H1 (cell line): Measurements from ENCODE around the gene NUAK1. TPM values are rescaled to one million over a fixed set of nuclear protein-coding genes. Genes with fewer than 3 reads are reported as not detected.

ENCODE experiments used
- GABPA ChIP-seq: IDR thresholded peaks from 2 replicates; pipeline ENCODE4 v1.6.1; 2011; ENCODE audit warnings: mild to moderate bottlenecking, low read length, moderate library complexity, borderline replicate concordance; ENCODE audit not compliant: insufficient read depth
- SIN3A ChIP-seq, 2 experiments: IDR thresholded peaks in 1 of 2; conservative IDR thresholded peaks in 1 of 2; 2 replicates each; pipeline ENCODE4 v1.6.1; 2011 to 2012; ENCODE audit warnings: low read length in 2 of 2, improper control_type of control experiment in 1 of 2, low read depth in 1 of 2, mild to moderate bottlenecking in 1 of 2
- SIRT6 ChIP-seq: IDR thresholded peaks from one replicate; pipeline ENCODE4 v1.7.1; 2012; ENCODE audit warnings: low read length, inconsistent platforms
- polyA plus RNA-seq, 7 experiments: library from polyadenylated mRNA; depleted of rRNA in 3 of 7; stranded (reverse) in 5 of 7; unstranded in 2 of 7; fragments of >200 nt in 5 of 7; fragments of 200-250 nt in 2 of 7; gene quantifications; 1 replicate in 5 of 7; 2 replicates in 1 of 7; 4 replicates in 1 of 7; pipeline versions ENCODE4 v1.2.1 to v1.2.3, GENCODE V29; 2011 to 2013; ENCODE audit warnings: missing spikeins in 2 of 7, mixed read lengths in 2 of 7
- total RNA-seq: library from RNA; stranded (reverse); fragmentation: NEBNext Ultra II Directional; extraction: Animal tissue kit (Norgen Biotek cat#: 25700); gene quantifications from 2 replicates; pipeline ENCODE4 v1.2.1, GENCODE V29; 2021
- TF ChIP-seq, protein P1 (sequence below), 3 experiments: IDR thresholded peaks; 1 replicate in 2 of 3; 2 replicates in 1 of 3; pipeline versions ENCODE4 v1.5.1 to v1.6.1; 2011; ENCODE audit warnings: low read length in 3 of 3, mild to moderate bottlenecking in 3 of 3, inconsistent platforms in 2 of 3, low read depth in 1 of 3, moderate library complexity in 1 of 3; ENCODE audit not compliant: insufficient read depth in 1 of 3; ENCODE audit errors: control extremely low read depth in 1 of 3

Gene NUAK1
- total and polyA plus RNA-seq, 2 of the 8 experiments (the other 6 are each of a cell fraction or from before 2014, with no cell fraction given) = 6.7 to 18.2 TPM

DNA sequence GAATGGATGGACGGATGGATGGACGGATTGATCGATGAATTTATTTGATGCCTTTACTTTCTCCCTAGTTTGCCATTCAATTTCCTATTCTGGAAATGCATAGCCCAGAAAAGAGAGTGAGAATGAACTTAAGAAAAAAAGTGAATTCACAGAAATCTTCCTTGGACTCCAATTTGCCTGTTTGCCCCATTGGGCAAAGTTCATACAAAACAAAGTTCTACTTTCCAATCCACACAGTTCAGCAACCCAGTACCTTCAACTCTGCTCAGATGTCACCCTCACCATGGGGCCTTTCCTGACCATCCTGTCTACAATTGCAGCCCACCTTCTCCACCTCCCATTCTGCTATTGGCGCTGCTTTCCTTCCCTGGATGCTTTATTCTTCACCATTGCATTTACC is 8.2 kb upstream of the NUAK1 start (continued):
- no peak for TF ChIP-seq SIN3A (conservative IDR thresholded peaks at IDR 0.05 in 1 of 2, IDR thresholded peaks at IDR 0.05 in 1 of 2; ENCODE audit: low read depth in 1 of 2, low read length in 2 of 2)
- no peak for TF ChIP-seq SIRT6
- TF ChIP-seq GABPA = no peak
- TF ChIP-seq, protein P1, sequence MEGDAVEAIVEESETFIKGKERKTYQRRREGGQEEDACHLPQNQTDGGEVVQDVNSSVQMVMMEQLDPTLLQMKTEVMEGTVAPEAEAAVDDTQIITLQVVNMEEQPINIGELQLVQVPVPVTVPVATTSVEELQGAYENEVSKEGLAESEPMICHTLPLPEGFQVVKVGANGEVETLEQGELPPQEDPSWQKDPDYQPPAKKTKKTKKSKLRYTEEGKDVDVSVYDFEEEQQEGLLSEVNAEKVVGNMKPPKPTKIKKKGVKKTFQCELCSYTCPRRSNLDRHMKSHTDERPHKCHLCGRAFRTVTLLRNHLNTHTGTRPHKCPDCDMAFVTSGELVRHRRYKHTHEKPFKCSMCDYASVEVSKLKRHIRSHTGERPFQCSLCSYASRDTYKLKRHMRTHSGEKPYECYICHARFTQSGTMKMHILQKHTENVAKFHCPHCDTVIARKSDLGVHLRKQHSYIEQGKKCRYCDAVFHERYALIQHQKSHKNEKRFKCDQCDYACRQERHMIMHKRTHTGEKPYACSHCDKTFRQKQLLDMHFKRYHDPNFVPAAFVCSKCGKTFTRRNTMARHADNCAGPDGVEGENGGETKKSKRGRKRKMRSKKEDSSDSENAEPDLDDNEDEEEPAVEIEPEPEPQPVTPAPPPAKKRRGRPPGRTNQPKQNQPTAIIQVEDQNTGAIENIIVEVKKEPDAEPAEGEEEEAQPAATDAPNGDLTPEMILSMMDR (IDR thresholded peaks at IDR 0.05; ENCODE audit: control extremely low read depth in 1 of 3, insufficient read depth in 1 of 3, low read depth in 1 of 3, low read length in 3 of 3) = no peak
